HG03159 (cell line): ENCODE data around the gene PCDHGA3.
"Not testable (repeated sequence)": the region's sequence is repeated elsewhere in the genome, so short reads cannot be mapped to it uniquely, and the experiment has no call there.

Source experiments
- ATAC-seq: cut with Tn5 transposase; IDR thresholded peaks from one replicate; pipeline ENCODE4 v1.9.1; 2021; ENCODE audit warnings: mild to moderate bottlenecking, moderate library complexity; ENCODE audit not compliant: unreplicated experiment

Gene PCDHGA3

DNA sequence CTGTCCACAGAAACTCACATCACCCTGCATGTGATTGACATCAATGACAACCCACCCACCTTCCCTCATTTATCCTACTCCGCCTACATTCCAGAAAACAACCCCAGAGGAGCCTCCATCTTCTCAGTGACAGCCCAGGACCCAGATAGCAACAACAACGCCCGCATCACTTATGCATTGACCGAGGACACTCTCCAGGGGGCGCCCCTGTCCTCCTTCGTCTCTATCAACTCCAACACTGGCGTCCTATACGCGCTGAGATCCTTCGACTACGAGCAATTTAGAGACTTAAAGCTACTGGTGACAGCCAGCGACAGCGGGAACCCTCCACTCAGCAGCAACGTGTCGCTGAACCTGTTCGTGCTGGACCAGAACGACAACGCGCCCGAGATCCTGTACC lies 1.7 kb downstream of the PCDHGA3 start:
- ATAC-seq: no peak

- ATAC-seq: not testable (repeated sequence)
Measured at GRCh38 chr5:141346017-141346416, 2.4 kb downstream of the PCDHGA3 start.

DNA sequence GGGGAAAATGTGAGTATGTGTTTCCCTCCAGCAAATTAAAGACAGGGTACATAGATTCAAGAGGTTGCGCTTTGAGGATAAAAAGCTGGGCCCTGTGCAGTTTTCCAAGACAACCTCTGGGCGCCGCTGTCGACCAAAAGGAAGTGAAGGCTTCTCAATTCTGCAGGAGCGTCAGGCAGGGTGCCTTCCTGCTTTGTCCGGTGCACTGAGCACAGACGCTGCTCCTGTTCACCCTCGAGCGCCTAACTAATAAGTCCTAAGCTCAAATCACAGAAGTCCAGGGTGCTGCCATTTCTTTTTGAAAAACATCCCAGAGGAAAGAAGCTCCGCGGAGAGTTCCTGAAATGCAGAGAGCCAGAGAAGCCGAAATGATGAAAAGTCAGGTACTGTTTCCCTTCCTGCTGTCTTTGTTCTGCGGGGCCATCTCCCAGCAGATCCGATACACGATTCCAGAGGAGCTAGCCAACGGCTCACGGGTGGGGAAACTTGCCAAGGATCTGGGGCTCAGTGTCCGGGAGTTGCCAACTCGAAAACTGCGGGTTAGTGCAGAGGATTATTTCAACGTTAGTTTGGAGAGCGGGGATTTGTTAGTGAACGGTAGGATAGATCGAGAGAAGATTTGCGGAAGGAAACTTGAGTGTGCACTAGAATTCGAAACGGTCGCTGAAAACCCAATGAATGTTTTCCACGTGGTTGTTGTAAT lies 6.4 kb downstream of the PCDHGA3 start, which contains the start of gene PCDHGB1:
TSS of gene PCDHGB1 (plus strand) at position 183 of the 703 bp plus-strand sequence. CDS start at position 345, 162 bp downstream.
- ATAC-seq: no peak

DNA sequence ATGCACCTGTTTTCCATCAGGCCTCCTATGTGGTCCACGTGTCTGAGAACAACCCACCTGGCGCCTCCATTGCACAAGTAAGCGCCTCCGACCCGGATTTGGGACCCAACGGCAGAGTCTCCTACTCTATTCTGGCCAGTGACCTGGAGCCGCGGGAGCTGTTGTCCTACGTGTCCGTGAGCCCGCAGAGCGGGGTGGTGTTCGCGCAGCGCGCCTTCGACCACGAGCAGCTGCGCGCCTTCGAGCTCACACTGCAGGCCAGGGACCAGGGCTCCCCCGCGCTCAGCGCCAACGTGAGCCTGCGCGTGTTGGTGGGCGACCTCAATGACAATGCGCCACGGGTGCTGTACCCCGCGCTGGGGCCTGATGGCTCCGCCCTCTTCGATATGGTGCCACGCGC lies 8.0 kb downstream of the PCDHGA3 start:
- ATAC-seq: no peak

- no peak for ATAC-seq
Measured at GRCh38 chr5:141354900-141355469, 11.4 kb downstream of the PCDHGA3 start, which contains the start of gene PCDHGA4. TSS of gene PCDHGA4 (plus strand) at chr5:141355021. CDS start at chr5:141355108, 87 bp downstream.

DNA sequence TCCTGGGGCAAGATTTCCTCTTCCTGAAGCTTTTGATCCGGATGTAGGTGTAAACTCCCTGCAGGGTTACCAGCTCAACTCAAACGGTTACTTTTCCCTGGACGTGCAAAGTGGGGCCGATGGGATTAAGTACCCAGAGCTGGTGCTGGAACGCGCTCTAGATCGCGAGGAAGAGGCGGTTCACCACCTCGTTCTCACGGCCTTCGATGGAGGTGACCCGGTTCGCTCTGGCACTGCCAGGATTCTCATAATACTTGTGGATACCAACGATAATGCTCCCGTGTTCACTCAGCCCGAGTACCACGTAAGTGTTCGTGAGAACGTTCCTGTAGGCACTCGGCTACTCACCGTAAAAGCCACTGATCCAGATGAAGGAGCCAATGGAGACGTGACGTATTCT lies 12.0 kb downstream of the PCDHGA3 start:
- ATAC-seq: no peak

GRCh38 chr5:141356133-141356532 lies 12.5 kb downstream of the PCDHGA3 start:
- no peak for ATAC-seq

DNA sequence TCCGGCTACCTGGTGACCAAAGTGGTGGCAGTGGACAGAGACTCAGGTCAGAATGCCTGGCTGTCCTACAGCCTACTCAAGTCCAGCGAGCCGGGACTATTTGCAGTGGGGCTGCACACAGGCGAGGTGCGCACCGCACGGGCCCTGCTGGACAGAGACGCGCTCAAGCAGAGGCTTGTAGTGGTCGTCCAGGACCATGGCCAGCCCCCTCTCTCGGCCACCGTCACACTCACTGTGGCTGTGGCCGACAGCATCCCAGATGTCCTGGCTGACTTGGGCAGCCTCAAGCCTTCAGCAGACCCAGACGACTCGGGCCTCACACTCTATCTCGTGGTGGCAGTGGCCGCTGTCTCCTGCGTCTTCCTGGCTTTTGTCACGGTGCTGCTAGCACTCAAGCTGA lies 13.3 kb downstream of the PCDHGA3 start:
- ATAC-seq: no peak

DNA sequence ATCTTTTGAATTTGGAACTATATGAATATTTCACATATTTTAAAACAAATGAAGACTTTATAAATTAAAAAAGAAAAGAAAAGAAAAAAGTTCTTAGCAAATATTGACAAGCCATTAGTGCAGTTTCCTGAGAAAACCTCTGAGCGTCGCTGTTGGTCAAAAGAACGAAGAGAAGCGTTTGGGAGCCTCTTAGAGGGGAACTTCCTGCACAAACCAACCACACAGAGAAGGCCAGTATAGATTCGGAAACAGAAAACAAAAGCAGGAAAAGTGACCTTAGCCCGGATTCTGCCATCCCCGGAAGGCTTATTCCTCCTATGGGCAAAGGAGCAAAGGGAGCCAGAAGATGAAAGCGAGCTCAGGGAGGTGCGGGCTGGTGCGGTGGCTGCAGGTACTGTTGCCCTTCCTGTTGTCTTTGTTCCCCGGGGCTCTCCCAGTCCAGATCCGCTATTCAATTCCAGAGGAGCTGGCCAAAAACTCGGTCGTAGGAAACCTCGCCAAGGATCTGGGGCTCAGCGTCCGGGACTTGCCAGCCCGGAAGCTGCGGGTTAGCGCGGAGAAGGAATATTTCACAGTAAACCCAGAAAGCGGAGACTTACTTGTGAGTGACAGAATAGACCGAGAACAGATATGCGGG lies 16.3 kb downstream of the PCDHGA3 start, which contains the start of gene PCDHGB2:
TSS of gene PCDHGB2 (plus strand) at position 205 of the 637 bp plus-strand sequence. CDS start at position 347, 142 bp downstream.
- ATAC-seq: peak; percentile 57

GRCh38 chr5:141360685-141361084 lies 17.1 kb downstream of the PCDHGA3 start:
- ATAC-seq: no peak

GRCh38 chr5:141362719-141363118 lies 19.1 kb downstream of the PCDHGA3 start:
- ATAC-seq: no peak

DNA sequence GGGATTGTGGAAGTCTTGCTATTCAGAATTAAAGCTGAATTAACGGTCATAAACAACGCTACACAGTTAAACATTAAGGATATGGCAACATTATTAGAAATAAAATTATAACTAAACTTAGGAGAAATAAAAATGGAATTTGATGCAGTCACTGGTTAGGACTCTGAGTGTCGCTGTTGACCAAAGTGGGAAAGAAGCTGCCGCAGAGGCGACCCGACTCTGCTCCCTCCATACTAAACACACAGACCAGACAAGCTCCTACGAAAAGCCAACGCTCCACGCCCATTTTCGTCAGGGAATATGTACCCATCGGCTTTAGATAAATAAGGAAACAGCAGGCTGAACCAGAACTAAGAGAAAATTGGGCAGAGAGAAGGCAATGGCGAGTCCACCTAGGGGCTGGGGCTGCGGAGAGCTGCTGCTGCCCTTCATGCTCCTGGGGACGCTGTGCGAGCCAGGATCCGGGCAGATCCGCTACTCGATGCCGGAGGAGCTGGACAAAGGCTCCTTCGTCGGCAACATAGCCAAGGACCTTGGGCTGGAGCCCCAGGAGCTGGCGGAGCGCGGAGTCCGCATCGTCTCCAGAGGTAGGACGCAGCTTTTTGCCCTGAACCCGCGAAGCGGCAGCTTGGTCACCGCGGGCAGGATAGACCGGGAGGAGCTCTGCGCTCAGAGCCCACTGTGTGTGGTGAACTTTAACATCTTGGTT lies 20.5 kb downstream of the PCDHGA3 start, which contains the start of gene PCDHGA5:
TSS of gene PCDHGA5 (plus strand) at position 211 of the 709 bp plus-strand sequence. CDS start at position 380, 169 bp downstream.
- ATAC-seq: no peak

DNA sequence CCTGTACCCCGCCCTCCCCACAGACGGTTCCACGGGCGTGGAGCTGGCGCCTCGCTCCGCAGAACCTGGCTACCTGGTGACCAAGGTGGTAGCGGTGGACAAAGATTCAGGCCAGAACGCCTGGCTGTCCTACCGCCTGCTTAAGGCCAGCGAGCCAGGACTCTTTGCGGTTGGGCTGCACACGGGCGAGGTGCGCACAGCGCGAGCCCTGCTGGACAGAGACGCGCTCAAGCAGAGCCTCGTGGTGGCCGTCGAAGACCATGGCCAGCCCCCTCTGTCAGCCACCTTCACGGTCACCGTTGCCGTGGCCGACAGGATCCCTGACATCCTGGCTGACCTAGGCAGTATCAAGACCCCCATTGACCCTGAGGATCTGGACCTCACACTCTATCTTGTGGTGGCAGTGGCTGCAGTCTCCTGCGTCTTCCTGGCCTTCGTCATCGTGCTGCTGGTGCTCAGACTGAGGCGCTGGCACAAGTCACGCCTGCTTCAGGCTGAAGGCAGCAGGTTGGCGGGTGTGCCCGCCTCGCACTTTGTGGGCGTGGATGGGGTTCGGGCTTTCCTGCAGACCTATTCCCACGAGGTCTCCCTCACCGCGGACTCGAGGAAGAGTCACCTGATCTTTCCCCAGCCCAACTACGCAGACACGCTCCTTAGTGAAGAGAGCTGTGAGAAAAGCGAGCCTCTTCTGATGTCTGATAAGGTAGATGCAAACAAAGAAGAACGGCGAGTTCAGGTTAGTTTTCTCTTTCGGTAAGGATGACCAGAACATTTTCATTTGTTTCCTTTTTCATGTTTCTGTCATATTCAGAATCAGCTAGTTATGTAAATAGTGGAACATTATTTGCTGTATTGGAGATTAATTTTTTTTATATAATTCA lies 22.6 kb downstream of the PCDHGA3 start:
- no peak for ATAC-seq

- ATAC-seq: no peak
Measured at GRCh38 chr5:141369994-141370848, 26.6 kb downstream of the PCDHGA3 start, which contains the start of gene PCDHGB3. TSS of gene PCDHGB3 (plus strand) at chr5:141370242. CDS start at chr5:141370395, 153 bp downstream.

- no peak for ATAC-seq
Measured at GRCh38 chr5:141371572-141372475, 28.2 kb downstream of the PCDHGA3 start.

DNA sequence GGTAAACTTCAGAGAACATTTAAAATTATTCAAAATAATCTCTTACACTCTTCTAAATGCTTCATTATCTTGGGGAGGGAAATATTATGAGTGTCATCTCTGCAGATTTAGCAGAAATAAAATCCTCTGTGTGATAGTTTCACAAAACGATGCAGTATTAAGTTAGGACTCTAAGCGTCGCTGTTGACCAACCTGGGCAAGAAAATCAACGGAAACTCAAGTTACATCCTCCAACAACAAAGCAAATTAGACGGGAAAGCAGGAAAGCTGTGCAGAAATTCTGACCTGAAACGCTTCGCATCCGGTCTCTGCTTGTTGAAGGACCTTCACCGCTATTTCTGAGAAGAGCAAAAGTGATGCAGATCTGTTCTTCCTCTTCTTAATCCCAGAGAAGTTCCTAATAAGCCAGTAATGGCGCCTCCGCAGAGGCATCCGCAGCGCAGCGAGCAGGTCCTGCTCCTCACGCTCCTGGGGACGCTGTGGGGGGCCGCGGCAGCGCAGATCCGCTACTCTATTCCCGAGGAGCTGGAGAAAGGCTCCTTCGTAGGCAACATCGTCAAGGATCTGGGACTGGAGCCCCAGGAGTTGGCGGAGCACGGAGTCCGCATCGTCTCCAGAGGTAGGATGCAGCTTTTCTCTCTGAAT lies 30.2 kb downstream of the PCDHGA3 start, which contains the start of gene PCDHGA6:
TSS of gene PCDHGA6 (plus strand) at position 219 of the 645 bp plus-strand sequence. CDS start at position 412, 193 bp downstream.
- no peak for ATAC-seq

DNA sequence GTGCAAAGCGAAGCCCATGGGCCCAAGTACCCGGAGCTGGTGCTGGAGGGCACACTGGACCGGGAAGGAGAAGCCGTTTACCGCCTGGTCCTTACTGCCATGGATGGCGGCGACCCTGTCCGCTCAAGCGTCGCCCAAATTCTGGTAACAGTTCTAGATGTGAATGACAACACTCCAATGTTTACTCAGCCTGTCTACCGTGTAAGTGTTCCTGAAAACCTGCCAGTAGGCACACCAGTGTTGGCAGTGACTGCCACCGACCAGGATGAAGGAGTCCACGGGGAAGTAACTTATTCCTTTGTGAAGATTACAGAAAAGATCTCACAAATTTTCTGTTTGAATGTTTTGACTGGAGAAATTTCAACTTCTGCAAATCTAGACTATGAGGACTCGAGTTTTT lies 31.0 kb downstream of the PCDHGA3 start:
- ATAC-seq: no peak
